H9 (cell line): ENCODE measurements around the gene SH3RF2. TPM values are rescaled to one million over a fixed set of nuclear protein-coding genes. Genes with fewer than 3 reads are reported as not detected.

Experiments used
- DNase-seq: peaks from one replicate; pipeline ENCODE4 v3.0.0-alpha.2; 2017
- H2AFZ ChIP-seq: one replicate; pipeline ENCODE4 v1.6.1; 2013; ENCODE audit warnings: mild to moderate bottlenecking, low read length, control low read depth, moderate library complexity
- H2AK5ac ChIP-seq: 2 replicates; pipeline ENCODE4 v1.6.1; 2013; ENCODE audit warnings: low read length, control low read depth, mixed read lengths; ENCODE audit not compliant: insufficient read length
- H2BK120ac ChIP-seq: one replicate; pipeline ENCODE4 v1.6.1; 2013; ENCODE audit warnings: low read depth, mild to moderate bottlenecking, low read length, control low read depth, inconsistent platforms; ENCODE audit not compliant: poor library complexity, severe bottlenecking
- H2BK12ac ChIP-seq: 2 replicates; pipeline ENCODE4 v1.6.1; 2013; ENCODE audit warnings: low read length, control low read depth, mixed read lengths, low read depth; ENCODE audit not compliant: insufficient read length
- H2BK15ac ChIP-seq: 2 replicates; pipeline ENCODE4 v1.6.1; 2013; ENCODE audit warnings: low read depth, low read length, control low read depth
- H2BK20ac ChIP-seq: one replicate; pipeline ENCODE4 v1.6.1; 2013; ENCODE audit warnings: low read depth, mild to moderate bottlenecking, low read length, control low read depth, inconsistent platforms; ENCODE audit not compliant: poor library complexity, severe bottlenecking
- H2BK5ac ChIP-seq: 2 replicates; pipeline ENCODE4 v1.6.1; 2013; ENCODE audit warnings: low read length, control low read depth, mixed read lengths; ENCODE audit not compliant: insufficient read length
- H3K14ac ChIP-seq: 2 replicates; pipeline ENCODE4 v1.6.1; 2013; ENCODE audit warnings: low read length, control low read depth; ENCODE audit not compliant: insufficient read depth
- H3K18ac ChIP-seq: 2 replicates; pipeline ENCODE4 v1.6.1; 2013; ENCODE audit warnings: low read depth, mild to moderate bottlenecking, mixed read lengths, low read length, control low read depth; ENCODE audit not compliant: insufficient read length
- H3K23ac ChIP-seq: 2 replicates; pipeline ENCODE4 v1.6.1; 2013; ENCODE audit warnings: low read length, control low read depth, mixed read lengths, low read depth; ENCODE audit not compliant: insufficient read length
- H3K23me2 ChIP-seq: 2 replicates; pipeline ENCODE4 v1.6.1; 2013; ENCODE audit warnings: low read depth, mild to moderate bottlenecking, mixed read lengths, low read length, control low read depth; ENCODE audit not compliant: insufficient read length, poor library complexity, severe bottlenecking
- H3K27ac ChIP-seq: 2 replicates; pipeline ENCODE4 v1.5.1; 2013; ENCODE audit warnings: low read length, control low read depth, mixed read lengths, low read depth; ENCODE audit not compliant: insufficient read length
- H3K27me3 ChIP-seq: 2 replicates; pipeline ENCODE4 v1.6.1; 2013; ENCODE audit warnings: low read length, control low read depth, inconsistent platforms; ENCODE audit not compliant: insufficient read depth
- H3K4ac ChIP-seq: 2 replicates; pipeline ENCODE4 v1.6.1; 2013; ENCODE audit warnings: low read depth, mild to moderate bottlenecking, control low read depth, inconsistent platforms, low read length, moderate library complexity
- H3K4me1 ChIP-seq: 2 replicates; pipeline ENCODE4 v1.6.1; 2013; ENCODE audit warnings: low read length, control low read depth, inconsistent platforms; ENCODE audit not compliant: insufficient read depth
- H3K4me2 ChIP-seq: 2 replicates; pipeline ENCODE4 v1.6.1; 2013; ENCODE audit warnings: low read length, control low read depth, mixed read lengths; ENCODE audit not compliant: insufficient read length, insufficient read depth
- H3K56ac ChIP-seq: 2 replicates; pipeline ENCODE4 v1.6.1; 2013; ENCODE audit warnings: low read depth, mild to moderate bottlenecking, mixed read lengths, low read length, control low read depth; ENCODE audit not compliant: insufficient read length
- H3K79me1 ChIP-seq: 2 replicates; pipeline ENCODE4 v1.6.1; 2013; ENCODE audit warnings: low read depth, mild to moderate bottlenecking, moderate library complexity, low read length, control low read depth, inconsistent platforms; ENCODE audit not compliant: insufficient read depth, poor library complexity, severe bottlenecking
- H3K79me2 ChIP-seq: 2 replicates; pipeline ENCODE4 v1.6.1; 2013; ENCODE audit warnings: low read length, control low read depth, inconsistent platforms; ENCODE audit not compliant: insufficient read depth
- H3K9ac ChIP-seq: 2 replicates; pipeline ENCODE4 v1.6.1; 2013; ENCODE audit warnings: low read length, control low read depth, mixed read lengths; ENCODE audit not compliant: insufficient read length; ENCODE audit errors: extremely low read depth
- H3K9me3 ChIP-seq: one replicate; pipeline ENCODE4 v1.6.1; 2013; ENCODE audit warnings: low read depth, low read length, inconsistent platforms; ENCODE audit not compliant: control insufficient read depth
- H3T11ph ChIP-seq: one replicate; pipeline ENCODE4 v1.6.1; 2013; ENCODE audit warnings: mild to moderate bottlenecking, low read length, control low read depth, inconsistent platforms
- H4K20me1 ChIP-seq: one replicate; pipeline ENCODE4 v1.6.1; 2013; ENCODE audit not compliant: control insufficient read depth, insufficient read length, insufficient read depth
- H4K5ac ChIP-seq: 2 replicates; pipeline ENCODE4 v1.6.1; 2013; ENCODE audit warnings: low read depth, mild to moderate bottlenecking, mixed read lengths, low read length, control low read depth; ENCODE audit not compliant: insufficient read length
- H4K8ac ChIP-seq: replicated peaks from 2 replicates; pipeline ENCODE4 v1.6.1; 2013; ENCODE audit warnings: low read length, control low read depth, mixed read lengths, low read depth; ENCODE audit not compliant: insufficient read length
- H4K91ac ChIP-seq: 2 replicates; pipeline ENCODE4 v1.6.1; 2013; ENCODE audit warnings: low read depth, mild to moderate bottlenecking, moderate library complexity, mixed read lengths, low read length, control low read depth; ENCODE audit not compliant: insufficient read length
- H3K27ac Mint-ChIP-seq, 3 experiments: 2 replicates in 2 of 3; 3 replicates in 1 of 3; pipeline ENCODE4 v1.8.0; 2020 to 2021; ENCODE audit warnings: mixed read lengths in 3 of 3, mild to moderate bottlenecking in 1 of 3, moderate library complexity in 1 of 3
- H3K27me3 Mint-ChIP-seq: 2 replicates; pipeline ENCODE4 v1.8.0; 2021; ENCODE audit warnings: low read depth, mild to moderate bottlenecking, moderate library complexity, mixed read lengths
- H3K36me3 Mint-ChIP-seq, 3 experiments: 2 replicates in 2 of 3; 3 replicates in 1 of 3; pipeline ENCODE4 v1.8.0; 2020 to 2021; ENCODE audit warnings: low read depth in 3 of 3, mixed read lengths in 3 of 3; ENCODE audit not compliant: insufficient read depth in 1 of 3
- H3K4me1 Mint-ChIP-seq, 2 experiments: 2 replicates each; pipeline ENCODE4 v1.8.0; 2020; ENCODE audit warnings: mixed read lengths in 2 of 2
- H3K4me3 Mint-ChIP-seq, 2 experiments: 2 replicates in 1 of 2; 3 replicates in 1 of 2; pipeline ENCODE4 v1.8.0; 2020 to 2021; ENCODE audit warnings: mild to moderate bottlenecking in 2 of 2, mixed read lengths in 2 of 2, moderate library complexity in 1 of 2
- H3K9me3 Mint-ChIP-seq, 2 experiments: 2 replicates in 1 of 2; 3 replicates in 1 of 2; pipeline ENCODE4 v1.8.0; 2020; ENCODE audit warnings: mild to moderate bottlenecking in 2 of 2, mixed read lengths in 2 of 2, moderate library complexity in 1 of 2
- CTCF ChIP-seq: fragments of 200-600 bp; sonication (generic); conservative IDR thresholded peaks from 3 replicates; pipeline ENCODE4 v1.8.0; 2021; ENCODE audit warnings: antibody characterized with exemption, mild to moderate bottlenecking
- WGBS: extraction: QIAGEN DNeasy Blood & Tissue Kit; methylation state at CpG from one replicate; pipeline ENCODE4 v1.1.7; 2013; ENCODE audit warnings: missing lambda C conversion rate, low lambda C conversion rate, mixed read lengths; ENCODE audit not compliant: insufficient read length; ENCODE audit errors: extremely low coverage; 5-methylcytosine and 5-hydroxymethylcytosine counted together
- total RNA-seq: library from RNA; stranded (reverse); gene quantifications from 2 replicates; pipeline ENCODE4 v1.2.1, GENCODE V29; 2021

SH3RF2 gene
- total RNA-seq, 1 experiment from 2014 or later = 0.66 TPM

GRCh38 chr5:145983446-145983845, 47.1 kb downstream of the SH3RF2 start:
- Mint-ChIP-seq H3K27me3 (no peaks in the 10 kb centered on the region), H3K36me3 (no peaks in the 10 kb centered on the region), H3K4me3 (no peak overlapping the region), H3K27ac (no peak overlapping the region; a peak in 1 of 7 replicates), H3K9me3 (no peaks in the 10 kb centered on the region), H3K4me1 (peaks cover 11 to 16% of the 10 kb centered on the region in 2 experiments; a peak in 3 of 4 replicates)
- Histone ChIP-seq H3K4me2 (no peak overlapping the region), H3K23me2 (no peaks in the 10 kb centered on the region), H2BK20ac (no peak overlapping the region), H4K91ac (no peak overlapping the region), H3K14ac (no peak overlapping the region), H3K79me2 (no peaks in the 10 kb centered on the region; the same call in 1 of the 2 replicates), H2BK5ac (no peak overlapping the region), H2AFZ (no peak overlapping the region), H3K27ac (no peak overlapping the region), H3K23ac (no peak overlapping the region), H3K4me1 (peaks cover 8% of the 10 kb centered on the region), H3K79me1 (no peaks in the 10 kb centered on the region), H2BK12ac (no peak overlapping the region), H2AK5ac (no peak overlapping the region), H2BK120ac (no peak overlapping the region), H3K27me3 (no peaks in the 10 kb centered on the region), H3K4ac (no peak overlapping the region), H3K9ac (no peak overlapping the region), H4K5ac (no peak overlapping the region), H2BK15ac (no peak overlapping the region), H3K56ac (no peak overlapping the region), H4K8ac (no peak overlapping the region), H3K9me3 (no peaks in the 10 kb centered on the region), H4K20me1 (no peaks in the 10 kb centered on the region), H3T11ph (no peak overlapping the region), H3K18ac (no peak overlapping the region)
- no CpG with 5 or more reads among the region's 2 CpGs for WGBS
- DNase-seq = no peak
- no peak for TF ChIP-seq CTCF
